Suprapubic skin (tissue), 4 donors: Measurements from ENCODE around the gene IL1R1. TPM values are rescaled to one million over a fixed set of nuclear protein-coding genes. Genes with fewer than 3 reads are reported as not detected.

Experiments used
- DNase-seq, 2 donors: peaks; one replicate each; pipeline ENCODE4 v3.0.0-alpha.2; 2019; ENCODE audit warnings: low spot score in 2 of 2
- H3K27ac ChIP-seq: fragments of 200-600 bp; sonication (generic); one replicate; pipeline ENCODE4 v1.5.1; 2019
- H3K27me3 ChIP-seq: fragments of 200-600 bp; sonication (generic); one replicate; pipeline ENCODE4 v1.5.1; 2019
- H3K36me3 ChIP-seq: fragments of 200-600 bp; sonication (generic); one replicate; pipeline ENCODE4 v1.5.1; 2019
- H3K4me1 ChIP-seq: fragments of 200-600 bp; sonication (generic); one replicate; pipeline ENCODE4 v1.5.1; 2019
- H3K4me3 ChIP-seq: fragments of 200-600 bp; sonication (generic); one replicate; pipeline ENCODE4 v1.5.1; 2019; ENCODE audit warnings: mild to moderate bottlenecking
- H3K9me3 ChIP-seq: fragments of 200-600 bp; sonication (generic); one replicate; pipeline ENCODE4 v1.5.1; 2019
- CTCF ChIP-seq, 2 donors: fragments of 200-600 bp in 1 of 2; fragments of 450-650 bp in 1 of 2; sonication (generic) in 1 of 2; IDR thresholded peaks; one replicate each; pipeline ENCODE4 v1.5.1; 2016 to 2019; ENCODE audit warnings: antibody characterized with exemption in 2 of 2, mild to moderate bottlenecking in 1 of 2, moderate library complexity in 1 of 2
- EP300 ChIP-seq: sonication (generic); formaldehyde crosslinking; IDR thresholded peaks from one replicate; pipeline ENCODE4 v1.6.1; 2017; ENCODE audit warnings: antibody characterized with exemption
- POLR2A ChIP-seq, 2 donors: fragments of 450-650 bp; IDR thresholded peaks; one replicate each; pipeline ENCODE4 v1.6.1; 2017; ENCODE audit warnings: antibody characterized with exemption in 2 of 2, mild to moderate bottlenecking in 2 of 2, moderate library complexity in 2 of 2
- POLR2AphosphoS5 ChIP-seq, 3 donors: sonication (generic); formaldehyde crosslinking; IDR thresholded peaks; one replicate each; pipeline ENCODE4 v1.6.1; 2017; ENCODE audit warnings: antibody characterized with exemption in 3 of 3
- WGBS: methylation state at CpG from one replicate; pipeline ENCODE4 v1.1.5; 2018; 5-methylcytosine and 5-hydroxymethylcytosine counted together
- total RNA-seq, 4 donors: library from RNA; depleted of rRNA; stranded (reverse); fragments of >200 nt; gene quantifications; one replicate each; pipeline ENCODE4 v1.1.0, GENCODE V29; 2016

IL1R1 gene
- total RNA-seq, 4 donors from 2014 or later, result 52.1 to 90.0 (median 58.8) TPM

GRCh38 chr2:102139851-102140250 lies 2.7 kb upstream of the IL1R1 start:
- Histone ChIP-seq H3K4me1 (peaks cover 23% of the 10 kb centered on the region), H3K27ac (no peak overlapping the region), H3K27me3 (no peaks in the 10 kb centered on the region), H3K36me3 (no peaks in the 10 kb centered on the region), H3K9me3 (no peaks in the 10 kb centered on the region), H3K4me3 (no peak overlapping the region)
- WGBS, result 90% methylated on average over 1 of the region's 1 CpG
- DNase-seq, result no peak
- TF ChIP-seq EP300, result no peak
- TF ChIP-seq POLR2AphosphoS5 (IDR thresholded peaks at IDR 0.05), result no peak
- no peak for TF ChIP-seq CTCF (IDR thresholded peaks at IDR 0.05)
- no peak for TF ChIP-seq POLR2A (IDR thresholded peaks at IDR 0.05)

GRCh38 chr2:102140377-102140776 lies 2.2 kb upstream of the IL1R1 start:
- Histone ChIP-seq H3K9me3 (no peaks in the 10 kb centered on the region), H3K4me3 (no peak overlapping the region), H3K36me3 (peaks cover 2% of the 10 kb centered on the region), H3K4me1 (peaks cover 23% of the 10 kb centered on the region), H3K27ac (peak overlapping the region; percentile 95), H3K27me3 (no peaks in the 10 kb centered on the region)
- WGBS, result 98% methylated on average over 2 of the region's 2 CpGs
- DNase-seq, result no peak
- TF ChIP-seq EP300 (no peak), POLR2AphosphoS5 (IDR thresholded peaks at IDR 0.05) (no peak), CTCF (IDR thresholded peaks at IDR 0.05) (no peak), POLR2A (IDR thresholded peaks at IDR 0.05) (no peak)

- no peak for TF ChIP-seq POLR2A (IDR thresholded peaks at IDR 0.05)
- TF ChIP-seq EP300, result no peak
- no peak for DNase-seq
These were observed 1.3 kb upstream of the IL1R1 start for GRCh38 chr2:102141011-102141943.

GRCh38 chr2:102142829-102143449 lies 393 bp downstream of the IL1R1 start:
- DNase-seq, result no peak
- Histone ChIP-seq H3K4me3 (peak overlapping the region; percentile 70), H3K36me3 (peaks cover 7% of the 10 kb centered on the region), H3K9me3 (no peaks in the 10 kb centered on the region), H3K4me1 (peaks cover 23% of the 10 kb centered on the region), H3K27ac (peak overlapping the region; percentile 95), H3K27me3 (no peaks in the 10 kb centered on the region)
- TF ChIP-seq CTCF (IDR thresholded peaks at IDR 0.05) (no peak), POLR2AphosphoS5 (IDR thresholded peaks at IDR 0.05) (peak in 1 of 3 donors; percentile 37), POLR2A (IDR thresholded peaks at IDR 0.05) (no peak), EP300 (no peak)
- 6% methylated on average over 20 of the region's 42 CpGs for WGBS

More at GRCh38 chr2:102141011-102141943, 1.3 kb upstream of the IL1R1 start:
- WGBS, result 64% methylated on average over 15 of the region's 15 CpGs
- Histone ChIP-seq H3K4me3 (peak overlapping the region; percentile 70), H3K36me3 (peaks cover 7% of the 10 kb centered on the region), H3K27ac (peak overlapping the region; percentile 95), H3K9me3 (no peaks in the 10 kb centered on the region), H3K4me1 (peaks cover 23% of the 10 kb centered on the region), H3K27me3 (no peaks in the 10 kb centered on the region)

- WGBS, result 35% methylated on average over 10 of the region's 10 CpGs
- H3K4me3 ChIP-seq, result peak overlapping the region; percentile 70
- no peaks in the 10 kb centered on the region for H3K9me3 ChIP-seq
- peaks cover 7% of the 10 kb centered on the region for H3K36me3 ChIP-seq
- no peak for DNase-seq
- no peak for TF ChIP-seq POLR2A (IDR thresholded peaks at IDR 0.05)
- no peak for TF ChIP-seq CTCF (IDR thresholded peaks at IDR 0.05)
- TF ChIP-seq EP300, result no peak
- TF ChIP-seq POLR2AphosphoS5 (IDR thresholded peaks at IDR 0.05), result no peak
- no peaks in the 10 kb centered on the region for H3K27me3 ChIP-seq
- H3K27ac ChIP-seq, result peak overlapping the region; percentile 95
- peaks cover 23% of the 10 kb centered on the region for H3K4me1 ChIP-seq
These were observed 972 bp downstream of the IL1R1 start for GRCh38 chr2:102143450-102143985.
